ENCODE data around the gene RPS6KB2.
"Not testable (repeated sequence)": the region's sequence is repeated elsewhere in the genome, so short reads cannot be mapped to it uniquely, and the experiment has no call there.

Gene RPS6KB2

GRCh38 chr11:67445515-67445914 is 17.2 kb downstream of the RPS6KB2 start:
- DNase-seq: no peak

GRCh38 chr11:67448220-67448609 is 19.9 kb downstream of the RPS6KB2 start:
- no peak for DNase-seq

GRCh38 chr11:67449116-67449844 is 21.0 kb downstream of the RPS6KB2 start:
- no peak for DNase-seq

GRCh38 chr11:67450796-67451657 is 22.7 kb downstream of the RPS6KB2 start:
- DNase-seq: peak; percentile 50

GRCh38 chr11:67451658-67451976 is 23.3 kb downstream of the RPS6KB2 start:
- DNase-seq: no peak

GRCh38 chr11:67452141-67452952 is 24.1 kb downstream of the RPS6KB2 start, which contains the start of gene GPR152:
GPR152 (minus strand) TSS chr11:67452729; CDS start chr11:67452724, 5 bp downstream.
- DNase-seq: no peak

- DNase-seq: no peak
Measured at GRCh38 chr11:67453816-67454732, 25.8 kb downstream of the RPS6KB2 start.

- no peak for DNase-seq
Measured at GRCh38 chr11:67455054-67455453, 26.8 kb downstream of the RPS6KB2 start, which contains the start of gene CABP4. CABP4 (plus strand) TSS chr11:67455354; CDS start chr11:67455424, 70 bp downstream.

- DNase-seq: no peak
Measured at GRCh38 chr11:67456068-67456705, 27.9 kb downstream of the RPS6KB2 start.

- DNase-seq: no peak
Measured at GRCh38 chr11:67457453-67457852, 29.2 kb downstream of the RPS6KB2 start.

GRCh38 chr11:67458266-67458665 is 30.0 kb downstream of the RPS6KB2 start:
- no peak for DNase-seq

- no peak for DNase-seq
Measured at GRCh38 chr11:67463186-67463585, 34.9 kb downstream of the RPS6KB2 start.

GRCh38 chr11:67463680-67464410 is 35.6 kb downstream of the RPS6KB2 start:
- DNase-seq: no peak

GRCh38 chr11:67464411-67465188 is 36.3 kb downstream of the RPS6KB2 start:
- peak; percentile 94 for DNase-seq

GRCh38 chr11:67465189-67465510 is 36.9 kb downstream of the RPS6KB2 start:
- no peak for DNase-seq

GRCh38 chr11:67465530-67465929 is 37.2 kb downstream of the RPS6KB2 start:
- DNase-seq: not testable (repeated sequence)

GRCh38 chr11:67466367-67466766 is 38.1 kb downstream of the RPS6KB2 start:
- DNase-seq: no peak

- DNase-seq: no peak
Measured at GRCh38 chr11:67466962-67467771, 38.9 kb downstream of the RPS6KB2 start.

GRCh38 chr11:67468056-67468455 is 39.8 kb downstream of the RPS6KB2 start:
- DNase-seq: no peak
